GM12878 (cell line): Measurements from ENCODE around the gene OTUD5. TPM values are rescaled to one million over a fixed set of nuclear protein-coding genes. Genes with fewer than 3 reads are reported as not detected.

Experiments
- ATAC-seq: fragments of 200-7000 bp; cut with Tn5 transposase; 3 replicates; pipeline ENCODE4 v1.9.1; 2020; ENCODE audit warnings: mild to moderate bottlenecking, moderate library complexity
- BruUV-seq: library from RNA; stranded (reverse); fragments of 400-500 nt; replicated peaks from 2 replicates; lab custom pipeline; 2021; lab: Mats Ljungman, UMichigan
- CTCF ChIA-PET: fragments of 300-600 bp; sonication (Branson Sonifier 250); formaldehyde crosslinking; extraction: SDS; loops from one replicate; lab custom pipeline; 2021; ENCODE audit warnings: inconsistent platforms; lab: Yijun Ruan, JAX
- POLR2A ChIA-PET: fragments of 350-600 bp; formaldehyde crosslinking; extraction: SDS; loops from one replicate; lab custom pipeline; 2021; ENCODE audit warnings: inconsistent platforms; lab: Charles Lee
- RAD21 ChIA-PET: fragments of 300-600 bp; sonication (Branson Sonifier 250); formaldehyde crosslinking; loops from one replicate; lab custom pipeline; 2023; ENCODE audit warnings: antibody characterized with exemption; ENCODE audit not compliant: unreplicated experiment; lab: Charles Lee
- SMC1A ChIA-PET: fragments of 300-600 bp; sonication (Branson Sonifier 250); formaldehyde crosslinking; loops from one replicate; lab custom pipeline; 2023; ENCODE audit not compliant: unreplicated experiment, uncharacterized antibody; lab: Charles Lee
- DNase-seq: peaks from one replicate; pipeline ENCODE4 v3.0.0-alpha.2; 2011; ENCODE audit warnings: low read depth, low spot score
- FAIRE-seq: peaks from 3 replicates; lab custom pipeline; 2011; peaks lifted over from hg19 to GRCh38; lab: Jason Lieb, UNC
- H2AFZ ChIP-seq: 2 replicates; pipeline ENCODE4 v1.6.0; 2011; ENCODE audit warnings: low read depth, low read length, control low read depth; ENCODE audit not compliant: control insufficient read depth
- H3K27ac ChIP-seq: 2 replicates; pipeline ENCODE4 v1.5.1; 2011; ENCODE audit warnings: control low read depth; ENCODE audit not compliant: control insufficient read depth, insufficient read depth
- H3K27me3 ChIP-seq, 2 experiments: replicated peaks in 1 of 2; 2 replicates each; pipeline versions ENCODE4 v1.6.0 to v1.6.1; 2011; ENCODE audit warnings: low read length in 1 of 2; ENCODE audit not compliant: control insufficient read depth in 2 of 2, insufficient read depth in 2 of 2
- H3K36me3 ChIP-seq, 2 experiments: 2 replicates each; pipeline ENCODE4 v1.5.1; 2011; ENCODE audit warnings: low read length in 1 of 2; ENCODE audit not compliant: control insufficient read depth in 2 of 2, insufficient read depth in 2 of 2
- H3K4me1 ChIP-seq: 2 replicates; pipeline ENCODE4 v1.6.1; 2011; ENCODE audit warnings: mild to moderate bottlenecking, low read length, moderate library complexity, mixed read lengths; ENCODE audit not compliant: control insufficient read depth, insufficient read depth
- H3K4me2 ChIP-seq: 2 replicates; pipeline ENCODE4 v1.6.0; 2011; ENCODE audit warnings: control low read depth; ENCODE audit not compliant: control insufficient read depth, insufficient read depth
- H3K4me3 ChIP-seq: fragments of 200-600 bp; sonication (generic); 2 replicates; pipeline ENCODE4 v1.5.1; 2016
- H3K79me2 ChIP-seq: 2 replicates; pipeline ENCODE4 v1.6.0; 2011; ENCODE audit warnings: low read length; ENCODE audit not compliant: control insufficient read depth, insufficient read depth
- H3K9ac ChIP-seq: 2 replicates; pipeline ENCODE4 v1.8.0; 2011; ENCODE audit warnings: low read length, control low read depth, mixed read lengths; ENCODE audit not compliant: control insufficient read depth, insufficient read depth
- H3K9me3 ChIP-seq: replicated peaks from 3 replicates; pipeline ENCODE4 v1.5.1; 2011; ENCODE audit warnings: mild to moderate bottlenecking, low read length; ENCODE audit not compliant: control insufficient read depth, insufficient read depth
- H4K20me1 ChIP-seq: 2 replicates; pipeline ENCODE4 v1.6.0; 2011; ENCODE audit not compliant: control insufficient read depth, insufficient read depth
- BCLAF1 ChIP-seq: fragments of 450-650 bp; IDR thresholded peaks from 2 replicates; pipeline ENCODE4 v1.6.1; 2017; ENCODE audit warnings: antibody characterized with exemption, mild to moderate bottlenecking, moderate library complexity
- EED ChIP-seq: sonication (generic); IDR thresholded peaks from 2 replicates; pipeline ENCODE4 v1.6.1; 2016; ENCODE audit warnings: antibody characterized with exemption, low read depth
- FOXK2 ChIP-seq: fragments of 450-650 bp; IDR thresholded peaks from 2 replicates; pipeline ENCODE4 v1.6.1; 2017; ENCODE audit warnings: mild to moderate bottlenecking, moderate library complexity
- JUND ChIP-seq: IDR thresholded peaks from 2 replicates; pipeline ENCODE4 v1.6.1; 2012; ENCODE audit warnings: low read depth, mild to moderate bottlenecking, low read length, improper control_type of control experiment, moderate library complexity
- MEF2B ChIP-seq: fragments of 450-650 bp; IDR thresholded peaks from 2 replicates; pipeline ENCODE4 v1.6.1; 2018; ENCODE audit warnings: mild to moderate bottlenecking, moderate library complexity; ENCODE audit not compliant: partially characterized antibody, poor library complexity, severe bottlenecking
- RELA ChIP-seq: fragments of 450-650 bp; IDR thresholded peaks from 2 replicates; pipeline ENCODE4 v1.8.0; 2014; ENCODE audit warnings: borderline replicate concordance; ENCODE audit not compliant: partially characterized antibody
- REST ChIP-seq: IDR thresholded peaks from 2 replicates; pipeline ENCODE4 v1.6.1; 2012; ENCODE audit warnings: mild to moderate bottlenecking, low read depth, low read length
- SIN3A ChIP-seq: IDR thresholded peaks from 2 replicates; pipeline ENCODE4 v1.6.1; 2012; ENCODE audit warnings: low read depth, low read length, improper control_type of control experiment
- ZBTB4 ChIP-seq: fragments of 450-650 bp; formaldehyde crosslinking; IDR thresholded peaks from 2 replicates; pipeline ENCODE4 v1.4.0; 2022; ENCODE audit warnings: mild to moderate bottlenecking, moderate library complexity
- WGBS: methylation state at CpG from one replicate; pipeline ENCODE4 v1.1.6; 2016; ENCODE audit warnings: low lambda C conversion rate; ENCODE audit not compliant: insufficient replicate concordance, insufficient coverage; ENCODE audit errors: missing lambda C conversion rate; 5-methylcytosine and 5-hydroxymethylcytosine counted together
- in situ Hi-C: fragments of 300-500 bp; cut with MboI; formaldehyde crosslinking; loops from 9 replicates; pipeline ENCODE4 v1.14.3; 2018; ENCODE audit warnings: mixed read lengths
- intact Hi-C: fragments of 100-400 bp; cut with micrococcal nuclease; formaldehyde crosslinking; loops from one replicate; pipeline ENCODE4 v1.14.2; 2022; ENCODE audit not compliant: unreplicated experiment
- polyA plus RNA-seq, 11 experiments: library from polyadenylated mRNA; depleted of rRNA in 4 of 11; unstranded in 6 of 11; stranded (reverse) in 5 of 11; fragments of >200 nt; fragmentation: Nextera tagmentation in 4 of 11; fragmentation: Illumina TruSeq in 1 of 11; extraction: Ambion mirVana in 4 of 11; extraction: Trizol in 1 of 11; gene quantifications; 1 replicate in 1 of 11; 2 replicates in 10 of 11; pipeline versions ENCODE4 v1.2.1 to v1.2.3, GENCODE V29; 2011 to 2016; ENCODE audit warnings: inconsistent platforms in 2 of 11, missing spikeins in 2 of 11, low read depth in 1 of 11
- total RNA-seq, 4 experiments: library from RNA; depleted of rRNA in 3 of 4; stranded (reverse); fragments of >200 nt in 3 of 4; fragmentation: Illumina TruSeq in 1 of 4; extraction: Trizol in 1 of 4; gene quantifications; 2 replicates each; pipeline versions ENCODE4 v1.2.1 to v1.2.3, GENCODE V29; 2013 to 2021

OTUD5 gene
- total and polyA plus RNA-seq, 10 of the 15 experiments (the other 5 are each of a cell fraction or from before 2014, with no cell fraction given), result 2.0 to 50.3 (median 22.7) TPM

- TF ChIP-seq ZBTB4 (CRISPR knock-in tag), result no peak
- no peak for TF ChIP-seq MEF2B
Measured at GRCh38 chrX:48897625-48898306, 59.6 kb downstream of the OTUD5 start, which contains the start of the genes PQBP1 and TIMM17B (continued).

GRCh38 chrX:48897157-48897624, 60.2 kb downstream of the OTUD5 start:
- SMC1A ChIA-PET, result interaction anchor here (1.3 to 2.7 kb wide), 3 partner anchors 49 to 249 kb away, joined by 3 to 8 read pairs (median 3); no protein-coding TSS in a partner anchor
- Histone ChIP-seq H3K9me3 (no peaks in the 10 kb centered on the region; the same call in 2 of the 3 replicates), H3K36me3 (peaks cover 0 to 1% of the 10 kb centered on the region in 2 experiments; a peak in 2 of 4 replicates), H3K27ac (peak overlapping the region; percentile 93), H3K79me2 (peaks cover 22% of the 10 kb centered on the region), H3K4me2 (peak overlapping the region; percentile 71), H3K4me3 (peak overlapping the region; percentile 77), H3K27me3 (no peaks in the 10 kb centered on the region), H4K20me1 (no peaks in the 10 kb centered on the region), H2AFZ (peak overlapping the region; percentile 30; the same call in 1 of the 2 replicates), H3K4me1 (no peaks in the 10 kb centered on the region), H3K9ac (peak overlapping the region; percentile 93)
- RAD21 ChIA-PET, result interaction anchor here (0.8 to 3.5 kb wide), 8 partner anchors 15 to 249 kb away, joined by 3 to 15 read pairs (median 6); partner anchors contain the start of genes HDAC6, KCND1 and SLC35A2
- in situ Hi-C loops (no loop called here), intact Hi-C loops (loop anchor here (5.0 to 10.0 kb wide), 2 partner anchors 145 to 422 kb away; partner anchors contain the start of genes FTSJ1, SLC38A5 and TFE3)
- WGBS, result 45% methylated on average over 38 of the region's 38 CpGs
- DNase-seq (no peak), ATAC-seq (peak; percentile 46), FAIRE-seq (no peak)
- POLR2A ChIA-PET, result interaction anchor here (0.5 to 2.1 kb wide), 12 partner anchors 14 to 328 kb away, joined by 3 to 15 read pairs (median 4); partner anchors contain the start of genes GRIPAP1, HDAC6, SLC35A2 and TFE3
- CTCF ChIA-PET, result interaction anchor here (0.6 to 1.2 kb wide), 4 partner anchors 19 to 49 kb away, joined by 3 to 7 read pairs (median 4); no protein-coding TSS in a partner anchor
- BruUV-seq, result no TSS peak
- no peak for TF ChIP-seq REST
- 0 out of 2 replicates have a peak, but pooled peaks have one; percentile 37 for TF ChIP-seq EED
- peak; percentile 40; the same call in 1 of the 2 replicates for TF ChIP-seq SIN3A
- 0 out of 2 replicates have a peak, but pooled peaks have one; percentile 27 for TF ChIP-seq BCLAF1
- TF ChIP-seq FOXK2, result peak; percentile 81
- no peak for TF ChIP-seq RELA
- peak; percentile 38; the same call in 1 of the 2 replicates for TF ChIP-seq JUND
